SU-DHL-6 (cell line): Measurements from ENCODE around the gene MRPL41.

ENCODE experiments used
- CTCF ChIP-seq: fragments of 200-600 bp; sonication (generic); IDR thresholded peaks from one replicate; pipeline ENCODE4 v1.5.1; 2017; ENCODE audit warnings: antibody characterized with exemption, mild to moderate bottlenecking, low read length, moderate library complexity; ENCODE audit not compliant: insufficient read depth, poor library complexity, severe bottlenecking
- EZH2phosphoT487 ChIP-seq: fragments of 200-600 bp; sonication (generic), shearing (Covaris generic); conservative IDR thresholded peaks from 2 replicates; pipeline ENCODE4 v1.6.1; 2018; ENCODE audit warnings: mild to moderate bottlenecking, antibody characterized with exemption, low read length, moderate library complexity, mixed read lengths

DNA sequence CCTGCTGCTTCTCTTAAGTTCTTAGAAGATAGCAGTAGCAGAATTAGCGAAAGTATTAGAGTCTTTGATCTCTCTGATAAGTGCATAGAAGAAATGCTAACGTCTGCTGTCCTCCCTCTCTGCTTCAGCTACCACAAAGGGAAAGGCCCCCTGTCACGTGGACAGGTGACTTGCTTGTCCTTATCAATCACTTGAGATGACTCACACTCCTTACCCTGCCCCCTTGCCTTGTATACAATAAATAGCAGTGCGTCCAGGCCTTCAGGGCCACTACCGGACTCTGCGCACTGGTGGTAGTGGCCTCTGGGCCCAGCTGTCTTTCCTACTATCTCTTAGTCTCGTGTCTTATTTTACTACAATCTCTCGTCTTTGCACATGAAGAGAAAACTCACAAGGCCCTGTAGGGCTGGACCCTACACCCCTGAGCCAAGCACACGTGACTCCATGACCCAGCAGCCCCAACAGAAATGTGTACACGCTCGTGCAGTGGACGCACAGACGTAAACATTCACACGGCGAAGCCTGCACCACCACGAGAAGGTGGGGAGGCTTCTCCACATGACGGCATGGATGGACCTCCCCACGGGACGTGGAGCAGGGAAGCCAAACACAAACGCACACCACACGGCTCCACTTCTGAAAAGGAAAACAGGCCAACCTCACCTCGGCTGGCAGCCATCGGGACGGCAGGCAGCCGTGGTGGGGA lies 39.8 kb upstream of the MRPL41 start:
- TF ChIP-seq CTCF (no peak), EZH2phosphoT487 (no peak)
